Glomerular visceral epithelial cell (primary cell): Measurements from ENCODE around the gene RAD51B.
A peak's percentile ranks its signal among the peaks of the same experiment; 100 is the strongest.

Experiments used
- DNase-seq: peaks from one replicate; pipeline ENCODE4 v3.0.0-alpha.2; 2016; ENCODE audit errors: extremely low spot score

Gene RAD51B

DNA sequence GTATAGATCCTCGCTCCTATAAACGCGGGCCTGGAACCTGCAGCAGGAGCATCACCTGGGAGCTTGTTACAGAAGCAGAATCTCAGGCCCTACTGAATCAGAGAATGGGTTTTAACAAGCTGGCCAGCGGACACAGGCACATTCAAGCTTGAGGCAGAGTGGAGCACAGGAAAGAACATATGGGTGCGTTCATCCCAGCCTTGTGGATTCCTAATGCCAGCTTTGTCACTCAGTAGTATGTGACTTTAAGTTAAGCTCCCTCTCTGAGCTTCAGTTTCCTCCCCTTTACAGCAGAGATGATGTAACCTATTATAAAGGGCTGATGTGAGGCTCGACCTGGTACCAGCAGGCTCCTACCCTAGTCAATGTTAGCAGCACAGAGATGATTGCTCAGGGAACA, 768.4 kb downstream of the RAD51B start:
- DNase-seq, result no peak

DNA sequence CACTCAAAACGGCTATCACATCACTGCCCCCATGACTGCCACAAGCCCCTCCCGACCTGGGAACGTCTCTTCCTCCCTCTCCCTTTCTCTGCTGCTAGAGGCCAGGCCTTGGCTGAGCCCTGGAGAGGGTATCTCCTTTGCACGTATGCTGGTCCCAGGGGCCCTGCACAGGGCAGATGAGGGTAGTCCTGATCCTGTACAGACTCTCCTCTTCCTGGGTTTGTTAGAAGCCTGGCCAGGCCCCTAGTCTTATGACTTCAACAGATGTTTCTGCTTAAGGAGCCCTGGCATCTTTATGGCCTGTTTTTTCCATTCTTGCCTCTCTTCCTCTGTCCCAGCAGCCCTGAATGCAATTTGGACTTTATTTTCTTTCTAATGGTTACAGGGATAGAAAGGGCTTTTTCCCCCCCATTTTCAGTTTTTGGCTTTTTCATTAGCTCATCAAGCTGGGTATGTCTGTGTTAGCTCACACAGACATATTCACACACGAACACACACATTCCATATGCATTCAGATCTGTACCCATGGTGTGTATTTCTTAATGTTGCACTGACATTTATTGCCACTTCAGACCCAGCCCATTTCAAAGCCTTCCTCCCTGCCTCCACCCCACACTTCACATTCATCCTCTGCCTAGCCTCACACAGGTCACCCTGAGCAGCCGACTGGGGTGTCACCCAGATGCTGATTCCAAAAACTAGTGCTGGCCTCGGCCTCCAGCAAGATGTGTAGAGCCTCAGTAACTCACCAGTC, 770.0 kb downstream of the RAD51B start:
- no peak for DNase-seq

DNA sequence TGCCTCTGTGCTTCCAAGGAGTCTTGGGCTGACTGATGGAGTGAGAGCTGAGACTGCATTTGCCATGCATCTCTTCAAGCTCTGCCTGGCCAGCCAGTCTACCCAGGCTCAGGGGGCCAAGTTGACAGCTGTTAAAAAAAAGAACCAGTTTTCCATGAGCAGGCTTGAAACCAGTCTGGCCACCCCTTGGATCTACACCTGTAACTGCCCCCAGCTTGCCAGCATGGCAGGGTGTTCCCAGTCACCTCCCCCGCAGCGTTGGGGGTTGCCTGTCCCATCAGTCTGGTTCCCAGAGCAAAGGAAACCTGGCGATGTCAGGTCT, 770.6 kb downstream of the RAD51B start:
- DNase-seq, result no peak

DNA sequence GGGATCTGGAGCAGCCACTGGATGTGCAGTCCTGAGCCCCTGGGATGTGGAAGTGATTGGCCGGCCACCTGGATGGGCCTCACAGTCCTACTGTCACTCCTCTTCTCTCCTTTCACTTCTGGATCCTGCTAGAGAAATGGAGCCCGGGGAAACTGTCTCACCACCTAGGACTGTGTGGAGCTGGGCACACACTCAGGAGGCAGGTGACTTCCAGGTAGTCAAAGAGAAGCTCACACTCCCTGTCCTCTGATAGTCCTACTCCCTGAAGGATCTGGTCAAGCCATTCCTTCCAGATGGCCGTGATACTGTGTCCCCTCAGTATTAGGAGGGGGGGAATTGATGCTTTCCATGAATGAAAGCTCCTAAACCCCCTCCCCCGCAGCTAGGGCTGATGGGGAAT, 772.2 kb downstream of the RAD51B start:
- no peak for DNase-seq

DNA sequence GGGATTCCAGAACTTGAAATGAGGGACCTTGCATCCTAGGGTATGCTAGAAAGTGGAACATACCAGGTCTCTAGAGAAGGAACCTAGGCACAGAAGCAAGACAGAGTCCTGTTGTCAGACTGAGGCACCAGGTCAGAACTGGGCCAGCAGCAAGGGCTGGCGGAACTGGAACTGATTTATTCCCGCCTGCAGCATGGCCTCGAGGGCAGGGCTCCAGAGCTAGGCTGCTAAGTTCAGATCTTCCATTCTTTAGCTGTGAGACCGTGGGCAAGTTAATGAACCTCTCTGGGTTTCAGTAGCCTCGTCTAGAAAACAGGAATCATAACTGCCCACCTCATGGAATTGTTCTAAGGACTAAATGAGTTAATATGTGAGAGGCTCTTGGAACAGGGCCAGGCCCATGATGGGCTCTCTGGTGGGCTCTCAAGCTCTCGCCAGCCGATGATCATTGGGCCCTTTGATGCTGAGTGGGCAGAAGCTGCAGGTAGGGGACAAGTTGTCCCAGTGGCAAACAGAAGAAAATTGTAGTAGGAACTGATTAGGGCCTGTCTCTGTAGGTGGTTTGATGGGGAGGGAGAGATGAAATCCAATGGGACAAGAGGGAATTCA, 773.5 kb downstream of the RAD51B start:
- no peak for DNase-seq

DNA sequence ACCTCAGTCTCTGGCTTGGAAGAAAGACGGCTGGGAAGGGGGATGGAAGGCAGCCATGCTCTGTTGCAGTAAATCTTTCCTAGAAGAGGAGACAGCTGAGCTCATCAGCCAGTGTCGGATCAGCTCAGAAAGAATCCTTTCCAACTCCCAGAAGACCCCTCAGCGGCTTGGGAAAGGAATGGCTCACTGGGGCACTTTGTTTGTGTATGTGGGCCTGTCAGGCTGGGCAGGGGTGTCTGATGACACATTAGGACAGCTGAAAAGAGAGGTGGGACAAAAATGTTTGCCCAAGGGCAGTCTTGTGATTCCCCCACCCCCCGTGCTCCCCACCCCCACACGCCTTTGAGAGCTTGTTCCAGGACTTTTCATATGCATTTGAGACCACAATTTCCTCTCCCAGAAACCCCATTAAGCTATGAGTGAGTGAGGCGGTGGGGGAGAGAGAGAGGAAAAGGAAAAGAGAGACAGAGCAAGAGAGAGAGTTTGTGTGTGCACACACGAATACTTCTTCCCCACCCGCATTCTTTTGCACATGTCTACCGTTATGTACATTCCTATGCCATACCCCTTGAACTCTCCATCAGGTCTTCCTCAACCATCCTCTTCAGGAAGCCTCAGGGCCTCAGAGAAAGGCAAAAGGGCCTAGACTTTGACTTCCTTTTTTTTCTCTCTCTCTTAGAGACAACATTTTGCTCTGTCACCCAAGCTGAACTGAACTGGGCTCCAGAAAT, 774.4 kb downstream of the RAD51B start:
- peak; percentile 56 for DNase-seq

DNA sequence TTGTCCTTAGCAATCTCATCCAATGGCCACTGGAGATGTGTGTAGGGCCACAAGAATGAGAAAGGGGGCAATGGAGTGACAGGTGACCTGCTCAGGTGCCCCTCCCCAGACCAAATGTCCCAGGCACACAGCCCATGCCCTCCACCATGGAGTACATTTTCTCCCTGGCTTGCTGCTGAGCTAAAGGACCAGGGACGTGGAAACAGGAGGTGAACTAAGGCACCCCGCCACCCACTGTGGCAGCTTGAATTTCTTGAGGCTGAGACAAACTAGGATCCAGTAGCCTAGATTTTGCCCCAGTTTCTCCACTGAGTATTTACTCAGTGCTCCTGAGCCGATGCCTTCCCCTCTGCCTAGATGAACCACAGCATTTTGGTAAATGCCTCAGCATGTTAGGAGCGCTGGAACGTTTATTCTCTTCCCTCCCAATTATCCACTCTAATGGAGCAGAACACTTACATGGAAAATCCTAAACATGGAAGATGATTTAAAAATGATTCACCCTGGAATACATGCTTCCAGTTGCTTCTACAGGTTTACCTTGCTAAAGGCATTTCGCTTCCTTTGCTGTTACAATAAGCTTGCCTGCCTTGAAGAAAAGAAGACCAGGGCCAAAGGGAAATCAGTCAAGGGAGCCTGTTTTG, 775.3 kb downstream of the RAD51B start:
- peak; percentile 72 for DNase-seq

DNA sequence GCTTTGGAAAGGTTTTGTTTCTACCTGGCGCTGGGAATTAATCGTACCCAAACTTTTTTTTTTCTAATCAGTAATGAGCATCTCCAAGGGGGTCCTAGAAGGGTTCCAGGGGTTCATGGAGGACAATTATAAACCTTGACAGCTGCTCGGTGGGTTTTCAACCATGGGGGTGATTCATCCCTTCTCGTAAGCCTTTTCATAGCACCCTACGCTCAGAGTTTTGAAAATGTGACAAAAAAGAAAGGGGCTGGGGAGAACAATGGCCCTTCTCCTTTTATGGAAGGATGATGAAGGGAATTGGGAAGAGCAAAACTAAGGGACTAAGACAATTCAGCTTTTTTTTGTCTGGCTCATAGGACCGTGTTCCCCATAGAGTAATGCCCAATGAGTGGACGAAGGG, 776.6 kb downstream of the RAD51B start:
- no peak for DNase-seq

DNA sequence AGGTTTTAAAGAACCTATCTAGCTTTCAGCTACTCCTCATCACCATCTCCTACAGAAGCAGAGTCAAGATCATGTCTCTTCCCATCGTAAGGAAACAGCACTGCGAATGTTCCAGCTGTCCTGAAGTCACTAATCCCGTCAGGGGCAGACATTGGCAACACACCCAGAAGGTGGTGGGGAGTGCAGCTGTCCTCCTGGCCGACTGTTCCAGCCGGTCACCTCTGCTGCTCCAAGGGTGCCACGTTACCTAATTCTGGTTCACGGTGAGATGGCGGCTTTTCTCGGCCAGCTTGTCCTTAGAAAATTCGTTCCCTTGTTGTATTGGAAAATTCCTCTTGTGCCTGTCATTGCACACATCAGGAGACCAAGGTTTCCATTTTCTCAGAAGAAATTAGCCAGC, 777.1 kb downstream of the RAD51B start:
- no peak for DNase-seq

DNA sequence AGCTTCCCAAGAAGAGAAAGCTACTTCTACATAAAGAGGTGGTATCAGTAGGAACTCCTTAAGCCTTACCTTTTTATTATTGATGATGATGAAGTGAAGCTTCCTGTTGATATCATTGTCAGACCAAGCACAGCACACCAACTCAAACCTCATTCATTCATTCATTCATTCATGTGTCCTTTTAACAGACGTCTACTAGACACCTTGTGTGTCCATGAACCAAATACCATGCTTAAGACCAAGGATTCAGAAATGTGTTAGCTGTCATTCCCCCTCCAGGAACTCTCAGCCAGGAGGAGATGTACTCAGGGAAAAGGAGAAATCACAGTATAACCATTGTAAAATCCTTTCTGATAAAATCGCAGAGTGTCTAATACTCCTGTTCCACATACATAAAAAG, 778.5 kb downstream of the RAD51B start:
- no peak for DNase-seq

DNA sequence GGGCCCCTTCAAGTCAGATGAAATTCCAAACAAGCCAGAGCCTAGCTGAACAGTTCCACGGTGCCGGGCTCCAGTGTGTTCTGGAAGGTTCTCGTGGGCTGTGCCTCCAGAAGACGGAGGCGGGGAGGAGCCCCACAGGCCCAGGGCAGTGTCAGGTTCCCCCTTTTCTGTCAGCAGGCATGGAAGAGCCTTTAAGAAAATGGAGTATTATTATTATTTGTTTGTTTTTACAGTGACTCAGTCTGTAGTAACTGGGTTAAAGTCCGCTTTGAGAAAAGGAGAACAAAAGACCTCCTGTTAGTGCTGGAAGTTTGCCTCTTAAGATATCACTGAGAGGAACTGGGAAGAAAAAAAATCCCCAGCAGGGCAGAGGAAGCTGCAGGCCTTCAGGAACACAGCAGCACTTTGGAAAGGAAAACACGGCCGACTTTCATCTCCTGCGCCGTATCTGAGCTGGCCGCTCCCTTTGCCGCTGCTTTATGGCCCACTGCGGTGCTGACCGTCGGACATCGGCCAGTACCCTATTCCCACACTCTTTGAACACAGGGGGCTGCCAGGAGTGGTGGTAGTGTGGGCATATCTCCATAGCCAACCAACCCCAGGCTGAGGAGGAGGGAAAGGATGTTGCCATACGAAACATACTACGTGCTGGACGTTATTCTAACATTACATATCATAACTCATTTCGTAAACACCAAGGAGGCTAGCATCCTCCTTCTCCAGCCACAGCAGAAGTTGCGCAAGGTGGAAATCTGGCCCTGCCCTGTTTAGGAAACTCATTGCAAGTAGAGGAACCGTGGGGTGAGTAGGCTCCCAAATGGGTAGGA, 779.3 kb downstream of the RAD51B start:
- no peak for DNase-seq

DNA sequence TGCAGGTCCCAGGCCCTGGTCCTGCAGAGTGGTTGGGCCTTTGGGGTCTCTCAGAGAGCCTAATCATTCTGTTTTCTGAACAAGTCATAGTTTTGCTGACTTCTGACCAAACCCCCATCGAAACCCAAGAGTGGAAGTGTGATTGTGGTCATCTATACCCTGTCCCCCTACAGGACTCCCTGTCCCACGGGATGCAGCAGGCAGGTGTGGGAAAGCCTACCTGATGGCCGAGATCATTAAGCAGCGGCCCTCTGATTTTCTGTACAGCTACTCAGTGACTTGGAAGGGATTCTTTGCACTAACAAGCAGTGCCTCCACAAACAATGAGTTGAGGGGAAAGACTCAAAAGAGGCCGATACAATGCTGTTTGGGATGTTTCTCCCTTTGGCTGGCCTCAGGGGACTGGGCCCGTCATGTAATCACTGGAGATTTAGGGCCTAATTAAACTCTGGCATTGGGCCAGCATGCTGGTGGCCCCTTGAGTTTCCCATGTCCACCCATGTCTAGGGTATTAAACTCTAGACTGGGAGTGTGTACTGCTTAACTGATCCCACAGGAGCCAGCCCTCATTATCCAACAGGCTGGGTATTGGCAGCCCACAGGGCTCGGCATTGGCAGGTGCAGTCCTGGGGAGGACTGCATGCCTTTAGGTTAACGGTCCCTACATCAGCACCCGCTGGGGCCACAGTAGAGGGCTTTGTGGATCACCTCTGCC, 780.5 kb downstream of the RAD51B start:
- DNase-seq, result no peak

DNA sequence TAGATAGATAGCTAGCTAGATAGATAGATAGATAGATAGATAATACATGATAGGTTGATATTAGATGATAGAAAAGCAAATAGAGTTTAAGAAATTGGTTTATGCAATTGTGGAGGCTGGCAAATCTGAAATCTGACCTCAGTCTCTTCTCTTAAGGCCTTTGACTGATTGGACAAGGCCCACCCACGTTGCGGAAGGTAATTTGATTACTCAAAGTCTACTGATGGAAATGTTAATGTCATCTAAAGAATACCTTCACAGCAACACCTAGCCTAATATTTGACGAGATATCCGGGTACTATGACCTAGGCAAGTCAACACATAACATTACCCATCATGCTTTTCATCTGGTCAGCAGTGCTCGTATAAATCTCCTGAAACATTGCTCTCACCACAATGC, 782.9 kb downstream of the RAD51B start:
- no peak for DNase-seq

DNA sequence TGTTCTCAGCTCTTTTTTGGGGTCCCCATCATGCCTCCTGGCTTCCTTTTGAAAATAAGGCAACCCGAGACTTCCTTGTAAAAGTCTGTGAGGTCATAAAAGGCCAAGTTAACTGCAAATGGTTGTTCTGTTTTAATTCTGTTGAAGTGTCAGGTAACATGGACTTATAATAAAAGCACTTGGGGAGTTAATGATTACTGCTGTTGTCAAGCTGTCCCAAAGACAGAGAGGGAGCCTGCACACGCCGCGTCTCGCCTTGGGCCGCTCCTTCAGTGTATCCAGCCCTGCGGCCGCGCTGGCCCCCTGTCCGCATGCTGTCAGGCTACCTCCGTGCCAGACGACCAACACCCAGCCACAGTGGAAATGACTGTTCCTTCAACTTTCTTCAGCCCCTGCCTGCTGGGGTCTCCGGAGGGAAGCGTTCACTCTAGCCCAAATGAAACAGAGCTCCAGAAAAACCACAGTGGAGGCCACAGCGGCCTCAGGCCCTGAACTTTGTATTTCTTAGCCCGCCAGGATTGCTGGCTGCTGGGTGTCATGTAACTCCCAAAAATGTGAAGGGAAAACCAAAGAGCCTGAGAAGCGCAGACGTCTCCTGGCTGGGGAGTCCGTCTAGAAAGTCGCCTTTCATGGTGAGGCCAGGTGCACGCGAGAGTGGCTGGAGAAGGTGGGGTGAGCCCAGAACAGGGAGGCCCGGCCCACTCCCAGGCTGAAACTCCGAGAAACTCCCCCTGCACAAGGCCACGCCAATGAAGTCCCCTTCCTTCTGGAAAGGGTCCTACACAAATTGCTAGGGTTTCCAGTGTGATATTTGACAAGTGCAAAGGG, 784.2 kb downstream of the RAD51B start:
- DNase-seq, result no peak

DNA sequence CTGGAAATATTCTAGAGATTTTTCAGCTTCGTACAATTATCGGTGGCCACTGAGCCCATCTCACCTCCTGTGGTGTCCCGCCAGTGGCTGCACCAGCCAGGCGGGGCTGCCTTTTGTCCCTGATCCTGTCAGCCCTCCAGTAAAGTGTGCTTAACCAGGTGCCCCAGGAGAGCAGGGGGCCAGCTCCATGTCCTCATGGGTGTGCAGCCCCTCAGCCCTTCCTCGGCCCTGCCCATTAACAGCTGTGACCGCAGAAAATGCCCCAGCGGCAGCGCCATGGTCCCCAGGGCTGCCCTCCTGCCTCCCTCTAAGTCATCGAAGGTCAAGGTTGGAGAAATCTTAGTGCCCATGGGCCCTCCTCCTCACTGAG, 784.8 kb downstream of the RAD51B start:
- DNase-seq, result no peak

DNA sequence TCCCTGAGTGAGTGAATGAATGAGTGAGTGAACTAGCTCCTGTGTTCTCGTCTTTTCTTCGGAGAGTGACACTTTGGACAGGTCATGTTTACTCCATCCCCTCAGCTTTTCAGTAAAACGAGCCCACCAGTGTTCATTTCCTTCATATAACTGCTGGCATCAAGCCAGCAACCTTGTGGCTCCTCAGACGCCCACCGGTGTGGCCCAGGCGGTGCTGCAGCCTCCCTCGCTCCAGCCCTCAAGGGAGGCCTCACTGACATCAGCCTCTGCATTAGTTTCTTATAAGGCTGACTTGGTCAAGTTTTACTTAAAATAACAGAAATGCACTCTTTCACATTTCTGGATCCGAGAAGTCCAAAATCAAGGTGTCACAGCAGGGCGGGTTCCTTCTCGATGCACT, 785.2 kb downstream of the RAD51B start:
- DNase-seq, result no peak

DNA sequence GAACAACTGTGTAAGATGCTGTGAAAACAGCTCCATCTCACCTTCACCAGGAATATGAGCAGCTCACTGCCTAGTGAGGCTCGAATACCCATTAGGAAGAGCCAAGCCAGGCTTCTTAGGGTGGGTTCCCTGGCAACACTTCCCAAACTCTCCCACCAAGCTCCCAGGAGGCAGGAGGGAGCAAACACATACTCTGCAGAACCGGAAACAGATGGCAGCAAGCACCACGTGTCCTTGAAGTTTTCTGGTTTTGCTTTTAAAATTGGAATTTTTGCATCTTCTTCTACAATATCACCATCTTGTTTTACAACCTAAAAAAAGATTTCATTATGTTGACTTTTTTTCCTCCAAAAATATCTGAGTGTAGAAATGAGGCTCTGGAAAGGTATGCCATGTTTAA, 786.6 kb downstream of the RAD51B start:
- DNase-seq, result no peak

DNA sequence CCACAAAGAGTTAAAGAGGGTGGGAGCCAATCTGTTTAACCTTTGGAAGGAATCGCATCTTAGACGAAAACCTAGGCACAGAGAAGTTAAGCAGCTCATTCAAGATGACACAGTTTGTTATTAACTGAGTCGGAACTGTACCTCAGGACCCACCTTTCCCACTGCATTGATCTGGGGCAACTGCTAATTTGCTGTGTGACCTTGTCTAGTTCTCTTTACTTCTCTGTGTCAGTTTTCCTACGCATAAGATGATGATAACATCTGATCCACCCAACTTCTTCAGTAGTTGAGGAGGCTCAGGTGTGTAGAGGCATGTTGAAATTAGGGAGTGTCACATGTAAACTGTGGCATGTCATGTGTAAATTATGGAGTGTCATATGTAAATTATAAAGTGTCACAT, 787.1 kb downstream of the RAD51B start:
- no peak for DNase-seq

DNA sequence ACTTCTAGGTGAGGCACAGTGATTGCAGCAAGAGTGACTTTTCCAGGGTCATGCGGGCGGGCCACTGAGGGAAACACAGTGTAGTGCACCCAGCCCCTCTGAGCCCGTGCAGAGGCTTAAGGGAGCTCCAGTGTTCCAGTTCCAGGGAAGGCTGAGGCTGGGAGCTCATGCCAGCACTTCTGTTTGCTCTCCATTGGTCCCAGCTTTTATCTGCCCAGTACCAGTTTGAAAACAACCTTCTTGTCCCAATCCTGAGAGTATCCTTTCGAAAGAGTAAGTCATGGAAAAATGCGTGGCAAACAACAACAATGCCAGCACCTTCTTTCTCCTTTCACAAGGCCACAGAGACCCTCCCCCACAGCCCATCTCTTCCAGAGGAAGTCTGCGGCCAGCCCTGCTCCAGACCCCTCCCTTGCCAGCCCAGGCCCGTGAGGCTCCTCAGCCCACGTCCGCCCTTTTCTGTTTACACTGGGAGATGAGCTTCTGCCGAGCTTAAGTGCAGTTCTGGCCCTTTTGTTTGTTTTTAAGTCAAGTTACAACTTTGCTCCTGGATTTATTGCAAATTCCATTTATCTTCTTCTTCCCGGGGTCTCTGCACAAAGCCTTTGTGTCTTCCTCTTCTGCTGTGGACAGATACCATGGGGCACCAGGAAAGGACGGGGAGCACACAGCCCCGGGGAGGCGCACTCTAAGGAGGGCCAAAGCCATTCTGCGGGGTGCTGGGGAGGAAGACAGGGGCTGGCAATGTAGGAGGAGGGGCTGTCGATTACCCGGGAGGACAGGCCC, 787.7 kb downstream of the RAD51B start:
- DNase-seq, result no peak
